Astrocyte (in vitro differentiated cells and primary cell): ENCODE results near the gene CLMP. TPM values are rescaled to one million over a fixed set of nuclear protein-coding genes. Genes with fewer than 3 reads are reported as not detected.

ENCODE experiments used
- DNase-seq: peaks from one replicate; pipeline ENCODE4 v3.0.0-alpha.2; 2010; ENCODE audit warnings: low read depth
- FAIRE-seq: peaks from 2 replicates; lab custom pipeline; 2011; peaks lifted over from hg19 to GRCh38; lab: Jason Lieb, UNC
- H2AFZ ChIP-seq: 2 replicates; pipeline ENCODE4 v1.6.0; 2012; ENCODE audit warnings: low read depth, low read length, inconsistent platforms
- H3K27ac ChIP-seq: 2 replicates; pipeline ENCODE4 v1.5.1; 2011; ENCODE audit warnings: low read depth, low read length, inconsistent platforms
- H3K27me3 ChIP-seq: 2 replicates; pipeline ENCODE4 v1.6.0; 2011; ENCODE audit warnings: low read length, inconsistent platforms; ENCODE audit not compliant: insufficient read depth
- H3K36me3 ChIP-seq: 2 replicates; pipeline ENCODE4 v1.5.1; 2011; ENCODE audit warnings: low read length, inconsistent platforms; ENCODE audit not compliant: insufficient read depth
- H3K4me1 ChIP-seq: 2 replicates; pipeline ENCODE4 v1.5.1; 2011; ENCODE audit warnings: low read length, inconsistent platforms; ENCODE audit not compliant: insufficient read depth
- H3K4me2 ChIP-seq: 2 replicates; pipeline ENCODE4 v1.6.0; 2012; ENCODE audit warnings: low read length, inconsistent platforms
- H3K4me3 ChIP-seq: 2 replicates; pipeline ENCODE4 v1.5.1; 2011; ENCODE audit warnings: low read depth, mild to moderate bottlenecking, low read length, inconsistent platforms; ENCODE audit not compliant: insufficient read depth
- H3K79me2 ChIP-seq: 2 replicates; pipeline ENCODE4 v1.6.0; 2012; ENCODE audit warnings: mild to moderate bottlenecking, low read length, inconsistent platforms; ENCODE audit not compliant: insufficient read depth
- H3K9ac ChIP-seq: 2 replicates; pipeline ENCODE4 v1.6.0; 2012; ENCODE audit warnings: mild to moderate bottlenecking, low read length, inconsistent platforms
- H3K9me3 ChIP-seq: 2 replicates; pipeline ENCODE4 v1.5.1; 2012; ENCODE audit warnings: low read depth, mild to moderate bottlenecking, low read length, inconsistent platforms; ENCODE audit not compliant: insufficient read depth
- H4K20me1 ChIP-seq: 2 replicates; pipeline ENCODE4 v1.6.0; 2012; ENCODE audit warnings: low read length, inconsistent platforms; ENCODE audit not compliant: insufficient read depth
- H3K27ac Mint-ChIP-seq: one replicate; pipeline ENCODE4 v1.8.0; 2021; ENCODE audit warnings: mild to moderate bottlenecking, mixed read lengths; ENCODE audit not compliant: unreplicated experiment
- H3K27me3 Mint-ChIP-seq: one replicate; pipeline ENCODE4 v1.8.0; 2021; ENCODE audit warnings: low read depth, mixed read lengths; ENCODE audit not compliant: unreplicated experiment
- H3K36me3 Mint-ChIP-seq: one replicate; pipeline ENCODE4 v1.8.0; 2021; ENCODE audit warnings: low read depth, mixed read lengths; ENCODE audit not compliant: unreplicated experiment
- H3K4me1 Mint-ChIP-seq: one replicate; pipeline ENCODE4 v1.8.0; 2021; ENCODE audit warnings: low read depth, mixed read lengths; ENCODE audit not compliant: unreplicated experiment
- H3K4me3 Mint-ChIP-seq: one replicate; pipeline ENCODE4 v1.8.0; 2021; ENCODE audit warnings: mild to moderate bottlenecking, moderate library complexity, mixed read lengths; ENCODE audit not compliant: unreplicated experiment
- H3K9me3 Mint-ChIP-seq: one replicate; pipeline ENCODE4 v1.8.0; 2021; ENCODE audit warnings: mild to moderate bottlenecking, mixed read lengths; ENCODE audit not compliant: unreplicated experiment
- CTCF ChIP-seq: IDR thresholded peaks from 2 replicates; pipeline ENCODE4 v1.5.1; 2011; ENCODE audit warnings: low read depth, mild to moderate bottlenecking, inconsistent platforms, low read length, moderate library complexity; ENCODE audit not compliant: insufficient read depth
- EZH2 ChIP-seq: IDR thresholded peaks from 2 replicates; pipeline ENCODE4 v1.6.1; 2012; ENCODE audit warnings: mild to moderate bottlenecking, low read length, inconsistent platforms; ENCODE audit not compliant: insufficient read depth
- total RNA-seq: library from RNA; stranded (reverse); gene quantifications from 2 replicates; pipeline ENCODE4 v1.2.1, GENCODE V29; 2021

Gene CLMP
- total RNA-seq, 1 donor from 2014 or later: 16.0 TPM

DNA sequence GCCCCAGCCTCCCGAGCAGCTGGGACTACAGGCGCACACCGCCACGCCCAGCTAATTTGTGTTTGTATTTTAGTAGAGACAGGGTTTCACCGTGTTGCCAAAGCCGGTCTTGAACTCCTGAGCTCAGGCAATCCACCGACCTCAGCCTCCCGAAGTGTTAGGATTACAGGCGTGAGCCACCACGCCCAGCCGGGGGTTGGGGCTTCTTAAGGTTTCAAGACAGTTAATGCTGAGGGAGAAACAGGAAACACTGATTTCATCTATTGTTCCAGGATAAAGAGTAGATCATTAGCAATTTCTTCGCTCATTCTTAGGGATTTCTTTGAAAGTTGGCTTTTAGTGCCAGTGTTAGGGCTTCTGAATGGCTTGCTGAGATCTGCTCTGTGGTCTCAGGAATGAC lies 21.2 kb upstream of the CLMP start:
- DNase-seq (no peak), FAIRE-seq (no peak)
- Histone ChIP-seq H4K20me1 (no peaks in the 10 kb centered on the region), H3K9ac (no peak overlapping the region), H3K4me2 (no peak overlapping the region), H2AFZ (no peak overlapping the region), H3K27me3 (no peaks in the 10 kb centered on the region), H3K79me2 (no peaks in the 10 kb centered on the region), H3K4me3 (no peak overlapping the region), H3K4me1 (peaks cover 18% of the 10 kb centered on the region), H3K36me3 (no peaks in the 10 kb centered on the region), H3K9me3 (no peaks in the 10 kb centered on the region), H3K27ac (no peak overlapping the region)
- no peaks in the 10 kb centered on the region for H3K9me3 Mint-ChIP-seq
- H3K27me3 Mint-ChIP-seq: no peaks in the 10 kb centered on the region
- no peak overlapping the region for H3K4me3 Mint-ChIP-seq
- TF ChIP-seq CTCF: no peak
- TF ChIP-seq EZH2: no peak
- peak overlapping the region; percentile 68 for H3K27ac Mint-ChIP-seq
- H3K36me3 Mint-ChIP-seq: no peaks in the 10 kb centered on the region
- H3K4me1 Mint-ChIP-seq: peaks cover 28% of the 10 kb centered on the region

DNA sequence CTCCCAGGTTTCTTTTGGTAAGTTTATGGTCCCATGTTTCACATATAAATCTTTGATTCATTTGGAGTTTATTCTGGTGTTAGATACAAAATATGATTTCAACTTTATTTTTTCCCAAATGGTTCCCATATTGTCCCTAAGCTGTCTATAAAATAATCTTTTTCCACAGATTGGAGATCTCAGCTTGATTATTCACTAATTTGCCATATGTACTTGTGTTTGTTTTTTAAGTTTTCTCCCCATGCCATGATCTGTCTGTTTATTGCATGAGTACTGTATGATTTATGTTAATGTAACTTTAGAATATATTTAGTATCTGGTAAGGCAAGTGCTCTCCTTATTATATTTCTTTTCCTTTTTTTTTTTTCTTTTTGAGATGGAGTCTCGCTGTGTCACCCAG lies 19.9 kb upstream of the CLMP start:
- TF ChIP-seq EZH2 (no peak), CTCF (no peak)
- Histone ChIP-seq H3K27me3 (no peaks in the 10 kb centered on the region), H3K27ac (no peak overlapping the region), H3K9ac (no peak overlapping the region), H4K20me1 (no peaks in the 10 kb centered on the region), H3K4me3 (no peak overlapping the region), H3K79me2 (no peaks in the 10 kb centered on the region), H2AFZ (no peak overlapping the region), H3K4me1 (peaks cover 18% of the 10 kb centered on the region), H3K9me3 (no peaks in the 10 kb centered on the region), H3K4me2 (no peak overlapping the region), H3K36me3 (no peaks in the 10 kb centered on the region)
- no peaks in the 10 kb centered on the region for H3K27me3 Mint-ChIP-seq
- H3K4me1 Mint-ChIP-seq: peaks cover 28% of the 10 kb centered on the region
- H3K9me3 Mint-ChIP-seq: no peaks in the 10 kb centered on the region
- FAIRE-seq (no peak), DNase-seq (no peak)
- no peaks in the 10 kb centered on the region for H3K36me3 Mint-ChIP-seq
- H3K4me3 Mint-ChIP-seq: no peak overlapping the region
- H3K27ac Mint-ChIP-seq: no peak overlapping the region

DNA sequence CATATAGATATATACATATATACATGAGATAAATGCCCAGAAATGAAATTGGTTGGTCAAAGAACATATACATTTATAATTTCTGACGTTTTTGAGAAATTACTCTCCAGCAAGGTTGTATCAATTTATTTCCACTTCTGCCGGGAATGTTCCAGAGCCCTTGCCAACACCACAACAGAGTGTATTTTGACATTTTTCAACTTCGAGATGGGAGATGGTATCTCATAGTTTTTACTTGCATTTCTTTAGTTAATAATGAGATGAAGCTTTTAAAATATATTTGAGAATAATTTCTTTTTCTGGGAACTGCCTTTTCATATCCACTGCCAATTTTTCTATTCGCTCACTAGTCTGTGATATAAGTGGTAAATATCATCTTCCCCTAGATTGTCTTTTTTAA lies 19.3 kb upstream of the CLMP start:
- Mint-ChIP-seq H3K27ac (no peak overlapping the region), H3K4me1 (peaks cover 28% of the 10 kb centered on the region), H3K27me3 (no peaks in the 10 kb centered on the region), H3K4me3 (no peak overlapping the region), H3K9me3 (no peaks in the 10 kb centered on the region), H3K36me3 (no peaks in the 10 kb centered on the region)
- FAIRE-seq (no peak), DNase-seq (no peak)
- H3K4me3 ChIP-seq: no peak overlapping the region
- no peaks in the 10 kb centered on the region for H3K36me3 ChIP-seq
- no peak overlapping the region for H3K4me2 ChIP-seq
- no peaks in the 10 kb centered on the region for H3K79me2 ChIP-seq
- H3K9me3 ChIP-seq: no peaks in the 10 kb centered on the region
- no peak overlapping the region for H2AFZ ChIP-seq
- H3K9ac ChIP-seq: no peak overlapping the region
- no peak for TF ChIP-seq CTCF
- no peak for TF ChIP-seq EZH2
- no peak overlapping the region for H3K27ac ChIP-seq
- peaks cover 17% of the 10 kb centered on the region for H3K4me1 ChIP-seq
- no peaks in the 10 kb centered on the region for H3K27me3 ChIP-seq
- H4K20me1 ChIP-seq: no peaks in the 10 kb centered on the region
